D721Med (cell line): ENCODE data around the gene SPEG.

ENCODE experiments used
- DNase-seq: peaks from one replicate; pipeline ENCODE4 v3.0.0; 2011; ENCODE audit warnings: low spot score; ENCODE audit not compliant: insufficient read length
- FAIRE-seq: peaks from 2 replicates; lab custom pipeline; 2011; peaks lifted over from hg19 to GRCh38; lab: Jason Lieb, UNC
- CTCF ChIP-seq: IDR thresholded peaks from 2 replicates; pipeline ENCODE4 v1.5.1; 2012; ENCODE audit warnings: mild to moderate bottlenecking, control low read depth; ENCODE audit not compliant: insufficient read depth; ENCODE audit errors: missing control alignments

SPEG gene

GRCh38 chr2:219538504-219538951, 103.9 kb downstream of the SPEG start:
- no peak for TF ChIP-seq CTCF
- FAIRE-seq: no peak
- no peak for DNase-seq

- DNase-seq (no peak), FAIRE-seq (no peak)
Observed at GRCh38 chr2:219538956-219539788, 104.5 kb downstream of the SPEG start.

GRCh38 chr2:219539926-219540678, 105.5 kb downstream of the SPEG start:
- FAIRE-seq (no peak), DNase-seq (no peak)
- no peak for TF ChIP-seq CTCF

More at GRCh38 chr2:219538956-219539788, 104.5 kb downstream of the SPEG start:
- TF ChIP-seq CTCF: no peak

GRCh38 chr2:219540784-219541504, 106.3 kb downstream of the SPEG start:
- no peak for DNase-seq
- no peak for TF ChIP-seq CTCF
- no peak for FAIRE-seq

GRCh38 chr2:219541611-219542180, 107.1 kb downstream of the SPEG start:
- FAIRE-seq (no peak), DNase-seq (peak; percentile 83)
- TF ChIP-seq CTCF: peak; percentile 67

- DNase-seq (no peak), FAIRE-seq (no peak)
Observed at GRCh38 chr2:219542931-219543595, 108.4 kb downstream of the SPEG start.

More at GRCh38 chr2:219542931-219543595, 108.4 kb downstream of the SPEG start:
- no peak for TF ChIP-seq CTCF
